GM19193 (cell line): ENCODE data around the gene SLC39A13.

Experiments used
- POLR2A ChIP-seq: IDR thresholded peaks from 4 replicates; pipeline ENCODE4 v1.6.1; 2011; ENCODE audit not compliant: insufficient read depth, insufficient read length; ENCODE audit errors: extremely low read depth

SLC39A13 gene

DNA sequence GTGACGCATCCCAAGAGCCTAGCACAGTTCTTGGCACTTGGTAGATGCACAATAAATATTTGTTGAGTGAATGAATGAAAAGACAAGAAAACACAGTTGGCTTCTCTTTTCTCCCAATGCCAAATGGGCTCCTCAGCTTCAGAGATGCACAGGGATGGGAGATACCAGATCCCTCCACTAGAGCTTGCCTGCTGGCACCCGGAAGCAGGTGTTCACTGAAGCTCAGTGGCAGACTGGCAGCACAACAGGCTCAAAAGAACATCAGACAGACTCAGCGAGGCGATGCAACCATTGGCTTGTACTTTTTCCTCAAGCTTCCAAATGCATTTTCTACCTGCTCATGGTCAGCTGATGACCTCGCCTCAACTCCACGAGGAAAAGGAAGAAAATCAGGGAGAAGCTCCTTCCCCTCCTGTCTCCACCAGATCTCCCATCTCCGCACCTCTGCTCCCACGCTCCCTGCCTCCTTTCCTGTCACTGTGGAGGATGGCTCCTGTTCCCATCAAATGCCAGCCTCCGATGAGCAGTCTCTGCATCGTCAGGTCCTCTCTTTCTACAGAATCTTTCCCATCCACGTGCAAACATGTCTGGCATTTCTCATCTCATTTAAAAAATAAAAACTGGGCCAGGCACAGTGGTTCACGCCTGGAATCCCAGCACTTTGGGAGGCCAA is 34.8 kb downstream of the SLC39A13 start:
- no peak for TF ChIP-seq POLR2A

DNA sequence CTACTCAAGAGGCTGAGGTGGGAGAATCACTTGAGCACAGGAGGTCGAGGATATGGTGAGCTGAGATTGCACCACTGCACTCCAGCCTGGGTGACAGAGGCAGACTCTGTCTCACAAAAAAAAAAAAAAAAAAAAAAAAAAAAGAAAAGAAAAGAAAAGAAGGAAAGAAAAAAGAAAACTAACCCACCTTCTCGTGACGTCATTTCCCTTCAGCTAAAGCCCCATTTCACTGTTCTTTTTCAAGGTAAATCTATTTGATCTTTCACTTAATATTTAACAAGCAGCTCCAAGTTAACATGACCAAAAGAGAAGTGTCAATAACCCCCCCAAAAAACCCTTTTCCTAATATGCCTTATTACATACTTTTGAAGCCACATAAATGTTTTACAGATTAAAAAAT is 35.4 kb downstream of the SLC39A13 start:
- TF ChIP-seq POLR2A, result no peak

DNA sequence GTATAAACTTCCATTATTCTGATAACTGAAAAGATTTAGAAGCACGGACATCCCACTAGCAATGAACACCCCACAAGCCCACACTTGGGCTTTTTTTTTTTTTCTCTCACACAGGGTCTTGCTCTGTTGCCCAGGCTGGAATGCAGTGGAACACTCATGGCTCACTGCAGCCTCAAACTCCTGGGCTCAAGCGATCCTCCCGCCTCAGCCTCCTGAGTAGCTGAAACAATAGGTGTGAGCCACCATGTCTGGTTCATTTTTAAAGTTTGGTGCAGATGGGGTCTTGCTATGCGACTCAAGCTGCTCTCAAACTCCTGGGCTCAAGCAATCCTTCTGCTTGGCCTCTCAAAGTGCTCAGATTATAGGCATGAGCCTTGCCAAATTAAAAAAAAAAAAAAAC is 37.5 kb downstream of the SLC39A13 start:
- TF ChIP-seq POLR2A, result no peak

DNA sequence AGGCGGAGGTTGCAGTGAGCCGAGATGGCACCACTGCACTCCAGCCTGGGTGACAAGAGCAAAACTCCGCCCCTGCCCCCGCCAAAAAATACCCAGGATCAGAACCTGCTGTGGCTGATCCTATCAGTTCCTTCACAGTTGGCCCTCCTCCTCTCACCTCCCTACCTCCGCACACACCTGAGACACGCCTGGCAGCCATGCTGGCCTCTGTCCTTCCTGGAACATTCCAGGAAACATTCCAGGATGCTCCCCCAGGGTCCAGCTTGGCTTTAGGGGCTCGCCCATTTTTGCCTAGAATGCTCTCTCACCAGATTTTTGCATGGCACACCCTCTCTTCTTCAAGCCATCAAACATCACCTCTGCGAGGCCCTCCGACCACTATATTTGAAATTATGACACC is 38.4 kb downstream of the SLC39A13 start:
- no peak for TF ChIP-seq POLR2A

DNA sequence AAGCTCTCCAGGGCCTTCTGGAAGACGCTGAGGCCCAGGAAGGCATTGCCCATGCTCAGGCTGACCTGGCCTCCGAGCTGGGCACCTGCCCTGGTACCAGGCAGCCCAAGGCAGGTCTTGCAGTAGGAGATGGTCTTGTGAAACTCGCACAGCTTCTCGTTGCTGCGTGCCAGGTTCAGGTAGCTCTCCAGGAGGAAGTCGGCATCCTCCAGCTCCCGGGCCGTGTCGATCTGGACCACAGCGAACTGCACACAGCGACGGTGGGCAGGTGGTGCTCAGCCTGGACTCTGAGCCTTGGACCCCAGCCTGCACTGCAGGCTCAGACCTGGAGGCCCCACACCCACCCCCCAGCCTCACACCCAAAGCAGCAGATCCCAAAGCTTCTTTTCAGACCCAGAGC is 39.5 kb downstream of the SLC39A13 start:
- no peak for TF ChIP-seq POLR2A

DNA sequence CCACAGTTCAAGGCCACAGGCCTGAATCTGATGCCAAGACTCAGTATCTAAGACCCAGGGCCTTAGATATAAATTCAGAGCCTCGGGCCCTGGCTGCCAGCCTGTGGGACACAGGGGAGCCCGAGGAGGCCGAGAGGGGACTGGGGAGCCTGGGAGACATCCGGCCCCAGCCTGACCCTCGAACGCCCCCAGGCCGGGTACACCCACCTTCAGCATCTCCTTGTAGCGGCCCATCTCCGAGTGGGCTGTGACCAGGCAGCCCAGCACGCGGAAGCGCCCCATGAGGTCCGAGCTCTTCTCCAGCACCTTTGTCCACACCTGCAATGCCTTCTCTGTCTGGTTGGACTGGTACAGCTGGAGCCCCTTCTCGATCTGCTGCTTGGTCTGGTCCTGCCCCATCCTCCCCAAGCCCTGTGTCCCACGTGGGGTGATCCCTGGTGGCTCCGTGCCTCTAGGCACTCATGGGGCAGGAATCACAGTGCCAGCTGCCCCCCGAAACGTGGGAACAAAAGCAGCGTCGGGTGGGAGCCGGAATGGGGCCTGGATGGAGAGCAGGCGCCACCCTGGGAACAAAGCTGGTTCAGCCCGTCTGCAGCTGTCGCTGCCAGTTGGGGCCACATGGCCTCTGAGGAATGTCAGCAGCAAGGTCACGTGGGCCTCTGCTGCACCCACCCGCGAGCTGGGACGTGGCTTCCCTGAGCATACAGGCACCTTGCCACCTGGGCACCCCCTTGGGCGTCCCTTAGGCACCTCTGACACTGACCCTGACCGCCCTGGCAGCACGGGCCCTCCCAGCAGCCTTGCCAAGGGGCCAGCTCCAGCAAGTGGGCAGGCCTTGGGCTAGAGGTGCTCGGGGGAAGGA is 40.4 kb downstream of the SLC39A13 start, which contains the start of gene RAPSN:
Gene RAPSN, minus strand, starts transcription at position 571 of the 862 bp plus-strand sequence. Its CDS starts 172 bp downstream, at position 399.
- no peak for TF ChIP-seq POLR2A

DNA sequence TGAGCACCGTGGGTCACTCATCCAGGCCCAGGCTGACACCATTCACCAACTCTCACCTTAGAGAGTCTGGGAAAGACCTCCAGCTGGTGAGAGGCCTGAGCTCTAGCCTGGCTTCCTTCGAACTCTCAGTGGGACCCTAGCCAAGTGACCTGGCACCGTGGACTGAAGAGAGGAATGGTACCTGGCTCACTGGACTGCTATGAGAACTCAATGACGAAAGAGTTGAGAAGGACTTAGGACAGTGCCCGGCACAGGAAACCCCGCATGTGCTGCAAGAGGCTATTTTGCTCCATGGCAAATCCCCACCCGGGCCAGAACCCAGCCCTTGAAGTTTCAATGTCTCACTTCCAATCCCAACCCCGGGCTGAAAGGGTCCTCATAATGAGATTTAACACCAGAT is 41.2 kb downstream of the SLC39A13 start:
- no peak for TF ChIP-seq POLR2A

DNA sequence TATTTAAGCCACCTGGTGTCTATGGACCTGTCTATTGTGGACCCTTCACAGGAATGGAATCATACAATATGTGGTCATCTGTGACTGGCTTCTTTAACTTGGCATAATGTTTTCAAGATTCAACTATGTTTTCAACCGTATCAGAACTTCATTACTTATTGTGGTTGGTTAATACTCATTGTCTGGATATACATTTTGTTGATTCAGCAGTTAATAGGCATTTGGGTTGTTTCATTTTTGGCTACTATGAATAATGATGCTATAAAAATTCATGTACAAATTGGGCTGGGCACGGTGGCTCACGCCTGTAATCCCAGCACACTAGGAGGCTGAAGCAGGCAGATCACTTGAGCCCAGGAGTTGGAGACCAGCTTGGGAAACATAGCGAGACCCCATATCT is 43.0 kb downstream of the SLC39A13 start:
- TF ChIP-seq POLR2A, result no peak

DNA sequence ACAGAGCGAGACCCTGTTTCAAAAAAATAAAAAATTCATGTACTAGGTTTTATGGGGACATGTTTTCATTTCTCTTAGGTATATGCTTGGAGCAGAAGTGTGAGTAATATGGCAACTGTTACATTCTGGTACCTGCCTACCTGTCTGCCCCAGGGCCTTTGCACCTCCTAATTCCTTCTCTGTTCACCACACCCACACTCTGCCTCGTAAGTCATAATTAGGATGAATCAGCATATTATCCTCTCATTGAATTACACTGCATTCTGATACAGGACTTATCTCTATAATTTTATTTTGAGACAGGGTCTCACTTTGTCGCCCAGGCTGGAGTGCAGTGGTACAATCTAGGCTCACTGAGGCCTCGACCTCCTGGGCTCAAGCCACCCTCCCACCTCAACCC is 43.6 kb downstream of the SLC39A13 start:
- TF ChIP-seq POLR2A, result no peak

DNA sequence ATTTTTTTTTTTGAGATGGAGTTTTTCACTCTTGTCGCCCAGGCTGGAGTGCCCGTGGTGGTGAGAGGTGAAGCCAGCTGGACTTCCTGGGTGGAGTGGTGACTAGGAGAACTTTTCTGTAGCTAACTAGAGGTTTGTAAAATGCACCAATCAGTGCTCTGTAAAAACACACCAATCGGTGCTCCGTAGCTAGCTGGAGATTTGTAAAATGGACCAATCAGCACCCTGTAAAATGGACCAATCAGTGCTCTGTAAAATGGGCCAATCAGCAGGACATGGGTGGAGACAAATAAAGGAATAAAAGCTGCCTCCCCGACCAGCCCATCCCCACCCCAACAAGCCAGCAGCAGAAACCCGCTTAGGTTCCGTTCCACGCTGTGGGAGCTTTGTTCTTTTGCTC is 45.0 kb downstream of the SLC39A13 start:
- TF ChIP-seq POLR2A, result no peak

DNA sequence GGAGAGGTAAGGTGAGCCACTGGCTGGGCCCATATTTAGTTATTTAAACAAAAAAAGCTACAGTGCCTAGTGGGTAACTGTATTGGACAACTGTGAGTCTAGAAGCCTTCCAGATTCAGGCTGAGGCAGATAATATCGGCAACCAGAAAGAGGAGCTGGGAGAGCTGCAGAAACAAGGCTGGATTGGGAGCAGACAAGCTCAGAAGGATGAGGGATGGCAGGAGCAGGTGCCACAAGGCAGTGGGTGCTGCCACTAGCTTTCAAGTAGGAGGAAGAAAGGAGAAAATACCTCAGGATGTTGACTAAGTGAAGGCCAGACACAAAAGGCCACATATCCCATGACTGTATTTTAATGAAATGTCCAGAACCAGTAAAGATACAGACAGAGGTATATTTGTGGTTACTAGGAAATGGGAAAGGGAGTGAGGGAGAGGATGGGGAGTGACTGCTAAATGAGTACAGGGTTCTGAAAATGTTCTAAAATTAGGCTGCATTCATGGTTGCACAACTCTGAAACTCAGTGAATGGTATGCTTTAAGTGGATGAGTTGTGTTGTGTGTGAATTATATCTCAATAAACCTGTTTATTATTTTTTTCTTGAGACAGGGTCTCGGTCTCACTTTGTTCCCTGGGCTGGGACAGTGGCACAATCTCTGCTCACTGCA is 52.3 kb downstream of the SLC39A13 start:
- TF ChIP-seq POLR2A, result no peak

DNA sequence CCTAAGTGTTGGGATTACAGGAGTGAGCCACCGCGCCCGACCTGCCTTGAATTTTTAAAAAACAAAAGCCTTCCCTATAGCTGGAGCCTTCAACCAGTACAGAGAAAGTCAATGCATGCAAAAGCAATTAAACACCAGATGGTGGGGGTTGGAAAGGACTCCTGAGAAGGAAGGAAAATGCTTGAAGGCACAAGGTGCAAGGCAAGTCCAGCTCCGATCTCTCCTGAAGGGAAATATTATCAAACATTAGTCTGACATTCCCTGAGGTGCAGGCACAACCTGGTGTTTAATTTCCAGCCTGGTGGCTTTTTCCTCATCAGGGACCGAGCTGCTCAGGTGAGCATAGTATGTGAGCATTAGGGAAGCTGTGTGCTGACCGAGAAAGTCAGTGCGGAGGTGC is 53.5 kb downstream of the SLC39A13 start:
- TF ChIP-seq POLR2A, result no peak

DNA sequence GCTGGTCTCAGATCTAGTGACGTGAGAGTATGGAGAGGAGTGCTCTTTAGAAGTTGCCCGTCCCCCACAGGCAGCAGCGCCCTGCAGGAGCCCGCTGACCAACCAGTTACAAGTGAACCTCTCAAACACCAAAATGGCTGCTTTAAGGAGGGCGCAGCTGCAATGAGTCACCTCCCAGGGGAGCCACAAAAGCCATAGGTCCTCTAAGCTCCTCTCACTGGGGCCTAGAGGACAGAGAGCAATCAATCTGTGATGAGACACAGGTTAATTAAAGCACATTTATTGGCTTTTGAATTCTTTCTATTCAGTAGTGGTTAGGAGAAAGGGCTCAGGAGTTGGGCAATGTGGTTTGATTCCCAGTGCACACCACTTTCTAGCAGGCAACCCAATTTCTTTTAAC is 56.1 kb downstream of the SLC39A13 start:
- TF ChIP-seq POLR2A, result no peak
